Lower leg skin (tissue), 4 donors: ENCODE measurements around the gene NOL4L. TPM values are rescaled to one million over a fixed set of nuclear protein-coding genes. Genes with fewer than 3 reads are reported as not detected.
"Not testable (repeated sequence)": the region's sequence is repeated elsewhere in the genome, so short reads cannot be mapped to it uniquely, and the experiment has no call there.

Experiments used
- DNase-seq, 2 donors: peaks; one replicate each; pipeline ENCODE4 v3.0.0-alpha.2; 2019; ENCODE audit warnings: low spot score in 2 of 2
- H3K4me3 ChIP-seq: fragments of 200-600 bp; sonication (generic); 2 replicates; pipeline ENCODE4 v1.5.1; 2017; ENCODE audit warnings: mild to moderate bottlenecking, low read depth; ENCODE audit not compliant: poor library complexity, severe bottlenecking
- POLR2A ChIP-seq, 2 donors: fragments of 450-650 bp; IDR thresholded peaks; one replicate each; pipeline ENCODE4 v1.6.1; 2016 to 2017; ENCODE audit warnings: antibody characterized with exemption in 2 of 2, mild to moderate bottlenecking in 1 of 2, moderate library complexity in 1 of 2
- WGBS, 2 donors: methylation state at CpG; one replicate each; pipeline ENCODE4 v1.1.5; 2018; 5-methylcytosine and 5-hydroxymethylcytosine counted together
- intact Hi-C: fragments of 100-400 bp; cut with DNase I; formaldehyde crosslinking; loops from one replicate; pipeline ENCODE4 v1.15.0; 2023; ENCODE audit warnings: low total_unique reads
- total RNA-seq, 4 donors: library from RNA; depleted of rRNA; stranded (reverse); fragments of >200 nt; gene quantifications; one replicate each; pipeline ENCODE4 v1.1.0, GENCODE V29; 2016
- TF ChIP-seq, protein P1 (sequence below), 3 donors: fragments of 450-650 bp; IDR thresholded peaks; one replicate each; pipeline ENCODE4 v1.5.1; 2016; ENCODE audit warnings: antibody characterized with exemption in 3 of 3, mild to moderate bottlenecking in 3 of 3, moderate library complexity in 2 of 3

NOL4L gene
- total RNA-seq, 4 donors from 2014 or later = 4.6 to 10.4 (median 7.0) TPM

GRCh38 chr20:32467506-32468312 lies 117.4 kb downstream of the NOL4L start:
- no peak overlapping the region for H3K4me3 ChIP-seq
- TF ChIP-seq POLR2A (IDR thresholded peaks at IDR 0.05) = no peak
- TF ChIP-seq, protein P1, sequence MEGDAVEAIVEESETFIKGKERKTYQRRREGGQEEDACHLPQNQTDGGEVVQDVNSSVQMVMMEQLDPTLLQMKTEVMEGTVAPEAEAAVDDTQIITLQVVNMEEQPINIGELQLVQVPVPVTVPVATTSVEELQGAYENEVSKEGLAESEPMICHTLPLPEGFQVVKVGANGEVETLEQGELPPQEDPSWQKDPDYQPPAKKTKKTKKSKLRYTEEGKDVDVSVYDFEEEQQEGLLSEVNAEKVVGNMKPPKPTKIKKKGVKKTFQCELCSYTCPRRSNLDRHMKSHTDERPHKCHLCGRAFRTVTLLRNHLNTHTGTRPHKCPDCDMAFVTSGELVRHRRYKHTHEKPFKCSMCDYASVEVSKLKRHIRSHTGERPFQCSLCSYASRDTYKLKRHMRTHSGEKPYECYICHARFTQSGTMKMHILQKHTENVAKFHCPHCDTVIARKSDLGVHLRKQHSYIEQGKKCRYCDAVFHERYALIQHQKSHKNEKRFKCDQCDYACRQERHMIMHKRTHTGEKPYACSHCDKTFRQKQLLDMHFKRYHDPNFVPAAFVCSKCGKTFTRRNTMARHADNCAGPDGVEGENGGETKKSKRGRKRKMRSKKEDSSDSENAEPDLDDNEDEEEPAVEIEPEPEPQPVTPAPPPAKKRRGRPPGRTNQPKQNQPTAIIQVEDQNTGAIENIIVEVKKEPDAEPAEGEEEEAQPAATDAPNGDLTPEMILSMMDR (IDR thresholded peaks at IDR 0.05) = no peak
- 90 to 97% methylated on average over 8 to 10 of the region's 12 CpGs for WGBS, 2 donors
- no peak for DNase-seq
- intact Hi-C loops = no loop called here

- 81 to 82% methylated on average over 13 to 15 of the region's 16 CpGs for WGBS, 2 donors
- TF ChIP-seq, protein P1 (IDR thresholded peaks at IDR 0.05) = no peak
- no peak for TF ChIP-seq POLR2A (IDR thresholded peaks at IDR 0.05)
- no peak for DNase-seq
- intact Hi-C loops = no loop called here
- H3K4me3 ChIP-seq = no peak overlapping the region
These were observed 118.2 kb downstream of the NOL4L start for GRCh38 chr20:32466739-32467505.

- H3K4me3 ChIP-seq, intact Hi-C loops, DNase-seq: not testable (repeated sequence)
- 69 to 91% methylated on average over 12 to 15 of the region's 15 CpGs for WGBS, 2 donors
These were observed 119.0 kb downstream of the NOL4L start for GRCh38 chr20:32465901-32466675.

- WGBS, 2 donors = 76 to 82% methylated on average over 22 to 24 of the region's 24 CpGs
- no peak overlapping the region for H3K4me3 ChIP-seq
- TF ChIP-seq, protein P1 (IDR thresholded peaks at IDR 0.05) = no peak
- no peak for TF ChIP-seq POLR2A (IDR thresholded peaks at IDR 0.05)
- intact Hi-C loops = no loop called here
- no peak for DNase-seq
These were observed 119.8 kb downstream of the NOL4L start for GRCh38 chr20:32465092-32465900.

- TF ChIP-seq, protein P1 (IDR thresholded peaks at IDR 0.05) = no peak
- no peak for TF ChIP-seq POLR2A (IDR thresholded peaks at IDR 0.05)
- intact Hi-C loops = no loop called here
- H3K4me3 ChIP-seq = no peak overlapping the region
- DNase-seq = no peak
- WGBS, 2 donors = 87 to 90% methylated on average over 20 of the region's 20 CpGs
These were observed 120.6 kb downstream of the NOL4L start for GRCh38 chr20:32464401-32465091.
